ENCODE measurements around the gene CD27. TPM values are rescaled to one million over a fixed set of nuclear protein-coding genes. Genes with fewer than 3 reads are reported as not detected.
"Not testable (repeated sequence)": the region's sequence is repeated elsewhere in the genome, so short reads cannot be mapped to it uniquely, and the experiment has no call there.

CD27 gene
- polyA plus RNA-seq, 1 of the 3 experiments (the other 2 are of a cell fraction): not detected

- Histone ChIP-seq H2AFZ (ENCODE audit: low read depth) (no peak overlapping the region), H3F3A (replicated peaks; ENCODE audit: insufficient read depth) (peaks cover 4% of the 10 kb centered on the region), H3K27ac (ENCODE audit: low read depth in 2 of 2, low read length in 1 of 2) (no peak overlapping the region), H3K9me3 (no peaks in the 10 kb centered on the region), H3K4me1 (ENCODE audit: control insufficient read depth in 1 of 2, insufficient read depth in 2 of 2, low read depth in 1 of 2, low read length in 1 of 2) (peaks cover 0 to 7% of the 10 kb centered on the region in 2 experiments; a peak in 2 of 4 replicates), H3K79me2 (ENCODE audit: insufficient read depth) (peaks cover 16% of the 10 kb centered on the region), H3K36me3 (replicated peaks in 1 of 2; ENCODE audit: control insufficient read depth in 1 of 2, insufficient read depth in 2 of 2, low read length in 1 of 2) (peaks cover 8 to 12% of the 10 kb centered on the region in 2 experiments), H3K9ac (no peak overlapping the region), H3K4me3 (ENCODE audit: low read depth in 2 of 2, low read length in 1 of 2) (no peak overlapping the region), H4K20me1 (ENCODE audit: insufficient read depth) (no peaks in the 10 kb centered on the region), H3K27me3 (ENCODE audit: insufficient read depth) (no peaks in the 10 kb centered on the region), H3K9me2 (no peaks in the 10 kb centered on the region), H3K4me2 (no peak overlapping the region)
- no peak for TF ChIP-seq MEF2A (IDR thresholded peaks at IDR 0.05; ENCODE audit: borderline replicate concordance, low read depth)
- no peak for TF ChIP-seq GABPA (IDR thresholded peaks at IDR 0.05; ENCODE audit: low read depth)
- no peak for TF ChIP-seq FOSL2 (IDR thresholded peaks at IDR 0.05; ENCODE audit: borderline replicate concordance, low read depth)
- no peak for TF ChIP-seq MAX (IDR thresholded peaks at IDR 0.05; ENCODE audit: low read depth)
- TF ChIP-seq EZH2phosphoT487 (IDR thresholded peaks at IDR 0.05; ENCODE audit: borderline replicate concordance, low read depth): no peak
- no peak for TF ChIP-seq TAF1 (IDR thresholded peaks at IDR 0.05; ENCODE audit: borderline replicate concordance, low read depth, low read length)
- CTCF ChIA-PET: interaction anchor here (0.8 kb wide), 1 partner anchor 24 kb away, joined by 3 read pairs; no protein-coding TSS in a partner anchor
- POLR2A ChIA-PET: no interaction called here
- WGBS (ENCODE audit: low lambda C conversion rate): 55% methylated on average over 4 of the region's 4 CpGs
- DNase-seq: no peak
Observed at GRCh38 chr12:6489449-6489848, 44.7 kb downstream of the CD27 start.

GRCh38 chr12:6490673-6491072 is 45.9 kb downstream of the CD27 start:
- H3K9me3 ChIP-seq; H3K4me3 ChIP-seq (ENCODE audit: low read depth in 2 of 2, low read length in 1 of 2); H2AFZ ChIP-seq (ENCODE audit: low read depth); H4K20me1 ChIP-seq (ENCODE audit: insufficient read depth); H3K4me2 ChIP-seq; H3F3A ChIP-seq (replicated peaks; ENCODE audit: insufficient read depth); H3K9ac ChIP-seq; H3K27me3 ChIP-seq (ENCODE audit: insufficient read depth); H3K27ac ChIP-seq (ENCODE audit: low read depth in 2 of 2, low read length in 1 of 2); H3K9me2 ChIP-seq; DNase-seq: not testable (repeated sequence)
- 90% methylated on average over 1 of the region's 1 CpG for WGBS (ENCODE audit: low lambda C conversion rate)
- Histone ChIP-seq H3K79me2 (ENCODE audit: insufficient read depth) (peaks cover 28% of the 10 kb centered on the region), H3K36me3 (replicated peaks in 1 of 2; ENCODE audit: control insufficient read depth in 1 of 2, insufficient read depth in 2 of 2, low read length in 1 of 2) (peaks cover 8 to 13% of the 10 kb centered on the region in 2 experiments), H3K4me1 (ENCODE audit: control insufficient read depth in 1 of 2, insufficient read depth in 2 of 2, low read depth in 1 of 2, low read length in 1 of 2) (peaks cover 9 to 13% of the 10 kb centered on the region in 2 experiments; a peak in 3 of 4 replicates)
- ChIA-PET CTCF (interaction anchor here (0.8 to 1.0 kb wide), 2 partner anchors 26 to 48 kb away, joined by 3 read pairs; no protein-coding TSS in a partner anchor), POLR2A (interaction anchor here (1.2 kb wide), 1 partner anchor 44 kb away, joined by 3 read pairs; the partner anchor contains the start of gene GAPDH)

- peak within 1 kb of the TSS; percentile 81 to 97 for H3K4me3 ChIP-seq (ENCODE audit: low read depth in 2 of 2, low read length in 1 of 2)
- H3K9me3 ChIP-seq: no peaks in the 10 kb centered on the region
- ChIA-PET CTCF (interaction anchor here (0.8 to 2.3 kb wide), 5 partner anchors 22 to 45 kb away, joined by 3 to 15 read pairs (median 9); partner anchors contain the start of gene VAMP1), POLR2A (interaction anchor here (0.6 to 1.6 kb wide), 11 partner anchors 9 to 451 kb away, joined by 3 to 30 read pairs (median 4); partner anchors contain the start of genes C12orf57, GAPDH, RNU7-1 and VAMP1)
- peak; percentile 94 for DNase-seq
- H4K20me1 ChIP-seq (ENCODE audit: insufficient read depth): no peaks in the 10 kb centered on the region
- H3K27me3 ChIP-seq (ENCODE audit: insufficient read depth): no peaks in the 10 kb centered on the region
- H3K27ac ChIP-seq (ENCODE audit: low read depth in 2 of 2, low read length in 1 of 2): peak within 1 kb of the TSS; percentile 97 to 99
- TF ChIP-seq NFIC (IDR thresholded peaks at IDR 0.05; ENCODE audit: borderline replicate concordance) (peak; percentile 19; the same call in 1 of the 2 replicates), POLR2AphosphoS5 (IDR thresholded peaks at IDR 0.05; ENCODE audit: low read depth, low read length) (peak; percentile 94), REST (IDR thresholded peaks at IDR 0.05; ENCODE audit: low read depth, low read length) (peak; percentile 46; the same call in 1 of the 2 replicates), MXI1 (IDR thresholded peaks at IDR 0.05; ENCODE audit: low read depth, low read length) (peak; percentile 56; the same call in 1 of the 2 replicates), TAF1 (IDR thresholded peaks at IDR 0.05; ENCODE audit: borderline replicate concordance, low read depth, low read length) (peak; percentile 88), SIN3A (IDR thresholded peaks at IDR 0.05; ENCODE audit: borderline replicate concordance, low read depth, low read length) (peak; percentile 69; the same call in 1 of the 2 replicates), YY1 (IDR thresholded peaks at IDR 0.05; ENCODE audit: low read depth) (peak; percentile 92), MEF2A (IDR thresholded peaks at IDR 0.05; ENCODE audit: borderline replicate concordance, low read depth) (no peak), MAX (IDR thresholded peaks at IDR 0.05; ENCODE audit: low read depth) (peak; percentile 62), CHD2 (IDR thresholded peaks at IDR 0.05; ENCODE audit: low read length, partially characterized antibody) (no peak), GABPA (IDR thresholded peaks at IDR 0.05; ENCODE audit: low read depth) (peak; percentile 90)
- no peaks in the 10 kb centered on the region for H3K9me2 ChIP-seq
- peak within 1 kb of the TSS; percentile 97 for H3K9ac ChIP-seq
- WGBS (ENCODE audit: low lambda C conversion rate): 1% methylated on average over 21 of the region's 39 CpGs
- peak within 1 kb of the TSS; percentile 99 for H3K4me2 ChIP-seq
- peaks cover 12 to 30% of the 10 kb centered on the region in 2 experiments for H3K36me3 ChIP-seq (replicated peaks in 1 of 2; ENCODE audit: control insufficient read depth in 1 of 2, insufficient read depth in 2 of 2, low read length in 1 of 2)
- peaks cover 4% of the 10 kb centered on the region for H3F3A ChIP-seq (replicated peaks; ENCODE audit: insufficient read depth)
- peaks cover 51% of the 10 kb centered on the region for H3K79me2 ChIP-seq (ENCODE audit: insufficient read depth)
- peaks cover 13 to 18% of the 10 kb centered on the region in 2 experiments; a peak in 3 of 4 replicates for H3K4me1 ChIP-seq (ENCODE audit: control insufficient read depth in 1 of 2, insufficient read depth in 2 of 2, low read depth in 1 of 2, low read length in 1 of 2)
- peak within 1 kb of the TSS; percentile 93 for H2AFZ ChIP-seq (ENCODE audit: low read depth)
Observed at GRCh38 chr12:6492838-6493496, 48.2 kb downstream of the CD27 start, which contains the start of gene MRPL51. MRPL51 (minus strand) TSS chr12:6493262; CDS start chr12:6493136, 126 bp downstream.

All from SK-N-SH (cell line).